AG04449 (cell line): Measurements from ENCODE around the gene TRIM4.
"Not testable (repeated sequence)": the region's sequence is repeated elsewhere in the genome, so short reads cannot be mapped to it uniquely, and the experiment has no call there.

Experiments used
- CTCF ChIA-PET: fragments of 350-600 bp; formaldehyde crosslinking; extraction: SDS; loops from one replicate; lab custom pipeline; 2021; ENCODE audit warnings: antibody characterized with exemption; lab: Yijun Ruan, JAX
- POLR2A ChIA-PET: fragments of 400-600, 350-600 bp; formaldehyde crosslinking; extraction: SDS; loops from one replicate; lab custom pipeline; 2020; ENCODE audit warnings: antibody characterized with exemption, inconsistent platforms; lab: Yijun Ruan, JAX
- DNase-seq: peaks from one replicate; pipeline ENCODE4 v3.0.0-alpha.2; 2010; ENCODE audit warnings: low read depth, low spot score
- H3K4me3 ChIP-seq: 2 replicates; pipeline ENCODE4 v1.5.1; 2011; ENCODE audit warnings: low read depth, mild to moderate bottlenecking, control low read depth, low read length
- CTCF ChIP-seq: IDR thresholded peaks from one replicate; pipeline ENCODE4 v1.5.1; 2011; ENCODE audit warnings: mild to moderate bottlenecking, moderate library complexity, low read length, control low read depth, inconsistent platforms; ENCODE audit not compliant: insufficient read depth; ENCODE audit errors: missing control alignments

The TRIM4 gene, protein sequence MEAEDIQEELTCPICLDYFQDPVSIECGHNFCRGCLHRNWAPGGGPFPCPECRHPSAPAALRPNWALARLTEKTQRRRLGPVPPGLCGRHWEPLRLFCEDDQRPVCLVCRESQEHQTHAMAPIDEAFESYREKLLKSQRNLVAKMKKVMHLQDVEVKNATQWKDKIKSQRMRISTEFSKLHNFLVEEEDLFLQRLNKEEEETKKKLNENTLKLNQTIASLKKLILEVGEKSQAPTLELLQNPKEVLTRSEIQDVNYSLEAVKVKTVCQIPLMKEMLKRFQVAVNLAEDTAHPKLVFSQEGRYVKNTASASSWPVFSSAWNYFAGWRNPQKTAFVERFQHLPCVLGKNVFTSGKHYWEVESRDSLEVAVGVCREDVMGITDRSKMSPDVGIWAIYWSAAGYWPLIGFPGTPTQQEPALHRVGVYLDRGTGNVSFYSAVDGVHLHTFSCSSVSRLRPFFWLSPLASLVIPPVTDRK

GRCh38 chr7:99918959-99919813 lies at the start of gene TRIM4:
TSS of gene TRIM4 (minus strand) at chr7:99919530. CDS start at chr7:99919401, 129 bp downstream.
- peak within 1 kb of the TSS; percentile 87 for H3K4me3 ChIP-seq
- peak; percentile 60 for DNase-seq
- POLR2A ChIA-PET: interaction anchor here (0.6 to 1.5 kb wide), 5 partner anchors 10 to 414 kb away, joined by 3 to 5 read pairs (median 4); partner anchors contain the start of genes GJC3 and ZKSCAN5
- CTCF ChIA-PET: interaction anchor here (0.7 to 13.7 kb wide), 11 partner anchors 11 to 214 kb away, joined by 3 to 190 read pairs (median 5); partner anchors contain the start of genes GJC3 and ZSCAN21
- no peak for TF ChIP-seq CTCF

- DNase-seq: no peak
- TF ChIP-seq CTCF: no peak
- no peak overlapping the region for H3K4me3 ChIP-seq
- ChIA-PET POLR2A (no interaction called here), CTCF (no interaction called here)
Measured at GRCh38 chr7:99958564-99959227, 39.4 kb upstream of the TRIM4 start.

DNA sequence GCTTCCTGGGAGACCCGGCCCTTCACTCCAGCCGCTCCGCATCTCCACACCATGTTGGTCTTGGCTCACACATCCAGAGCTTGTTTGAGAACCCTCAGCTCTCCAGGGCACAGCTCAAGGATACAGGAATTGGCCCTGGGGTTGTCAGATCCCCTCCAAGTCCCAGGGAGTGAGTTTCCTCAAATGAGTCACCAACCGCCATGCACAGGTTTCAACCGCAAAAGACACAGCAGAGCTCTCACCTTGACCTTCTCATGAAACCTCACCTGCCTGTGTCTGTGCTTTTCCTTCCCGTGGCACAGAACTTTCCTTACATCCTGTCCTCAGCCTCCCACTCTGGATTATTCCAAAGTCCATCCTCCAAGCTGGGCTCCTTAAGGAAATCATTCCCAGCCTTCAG lies 35.9 kb upstream of the TRIM4 start:
- DNase-seq: no peak
- H3K4me3 ChIP-seq: no peak overlapping the region
- POLR2A ChIA-PET: no interaction called here
- CTCF ChIA-PET: interaction anchor here (0.9 to 1.5 kb wide), 3 partner anchors 25 to 83 kb away, joined by 3 to 4 read pairs (median 3); no protein-coding TSS in a partner anchor
- TF ChIP-seq CTCF: no peak

GRCh38 chr7:99954643-99955042 lies 35.3 kb upstream of the TRIM4 start:
- H3K4me3 ChIP-seq, POLR2A ChIA-PET, DNase-seq: not testable (repeated sequence)
- CTCF ChIA-PET: interaction anchor here (0.9 kb wide), 1 partner anchor 83 kb away, joined by 3 read pairs; no protein-coding TSS in a partner anchor

GRCh38 chr7:99953649-99954048 lies 34.3 kb upstream of the TRIM4 start:
- no peak overlapping the region for H3K4me3 ChIP-seq
- DNase-seq: no peak
- TF ChIP-seq CTCF: no peak
- ChIA-PET CTCF (interaction anchor here (1.3 kb wide), 1 partner anchor 26 kb away, joined by 3 read pairs; no protein-coding TSS in a partner anchor), POLR2A (no interaction called here)

- H3K4me3 ChIP-seq, DNase-seq, POLR2A ChIA-PET: not testable (repeated sequence)
- CTCF ChIA-PET: interaction anchor here (1.1 to 1.3 kb wide), 2 partner anchors 26 to 27 kb away, joined by 3 to 5 read pairs; no protein-coding TSS in a partner anchor
Measured at GRCh38 chr7:99952649-99953048, 33.3 kb upstream of the TRIM4 start.

GRCh38 chr7:99950819-99951218 lies 31.5 kb upstream of the TRIM4 start:
- POLR2A ChIA-PET: interaction anchor here (0.5 kb wide), 1 partner anchor 14 kb away, joined by 3 read pairs; no protein-coding TSS in a partner anchor
- DNase-seq, H3K4me3 ChIP-seq: not testable (repeated sequence)
- CTCF ChIA-PET: interaction anchor here (1.3 to 2.3 kb wide), 3 partner anchors 15 to 39 kb away, joined by 3 to 5 read pairs (median 4); partner anchors contain the start of gene GJC3
